ENCODE measurements around the gene BICC1. TPM values are rescaled to one million over a fixed set of nuclear protein-coding genes. Genes with fewer than 3 reads are reported as not detected.

Gene BICC1
- total and polyA plus RNA-seq, 2 of the 13 experiments (the other 11 are each of a cell fraction or from before 2014, with no cell fraction given), result 0.18 to 1.5 TPM

DNA sequence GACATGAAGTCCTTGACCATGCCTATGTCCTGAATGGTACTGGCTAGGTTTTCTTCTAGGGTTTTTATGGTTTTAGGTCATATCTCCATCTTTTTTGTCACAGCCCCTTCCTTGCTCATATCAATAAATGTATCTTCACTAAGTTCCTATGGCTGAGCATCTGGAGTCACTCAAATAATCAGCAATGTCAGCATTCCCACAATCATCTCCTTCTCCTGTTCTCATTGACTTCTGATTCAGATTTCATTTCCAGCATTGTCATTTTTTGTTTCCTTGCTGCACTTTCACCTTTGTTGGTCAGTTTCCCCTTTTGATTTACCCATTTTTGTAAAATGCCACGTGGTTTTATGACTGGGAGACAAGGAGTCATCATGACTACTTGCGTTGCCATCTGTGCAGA is 181.2 kb downstream of the BICC1 start:
- BruUV-seq (replicated peaks), result no TSS peak
- H3K9ac ChIP-seq (ENCODE audit: insufficient read depth, low read depth, low read length), result no peak overlapping the region

GRCh38 chr10:58695022-58695421 is 182.3 kb downstream of the BICC1 start:
- Histone ChIP-seq H3K9ac (ENCODE audit: insufficient read depth, low read depth, low read length) (no peak overlapping the region), H4K20me1 (ENCODE audit: insufficient read depth, low read length) (no peaks in the 10 kb centered on the region), H3K4me3 (replicated peaks in 1 of 3; ENCODE audit: insufficient read depth in 1 of 3, low read depth in 2 of 3, low read length in 3 of 3) (no peak overlapping the region), H3K9me3 (ENCODE audit: low read length) (no peaks in the 10 kb centered on the region), H3K79me2 (ENCODE audit: insufficient read depth, low read length) (no peaks in the 10 kb centered on the region), H3K4me1 (ENCODE audit: insufficient read depth, low read length) (no peaks in the 10 kb centered on the region), H3K4me2 (ENCODE audit: low read depth, low read length) (no peak overlapping the region), H2AFZ (ENCODE audit: low read length) (no peak overlapping the region), H3K36me3 (replicated peaks in 1 of 2; ENCODE audit: control insufficient read depth in 1 of 2, insufficient read depth in 2 of 2, low read length in 2 of 2) (no peaks in the 10 kb centered on the region), H3K27ac (ENCODE audit: extremely low read length, insufficient read depth, low read length) (no peak overlapping the region), H3K27me3 (ENCODE audit: control insufficient read depth in 1 of 2, insufficient read depth in 2 of 2, low read length in 2 of 2) (no peaks in the 10 kb centered on the region)
- no TSS peak for BruUV-seq (replicated peaks)
- ChIA-PET POLR2A (no interaction called here), CTCF (ENCODE audit: low intra/inter-chr PET ratio, low total read pairs) (no interaction called here)
- FAIRE-seq (no peak), ATAC-seq (no peak), DNase-seq (ENCODE audit: low spot score) (no peak)
- intact Hi-C loops (cut with micrococcal nuclease; ENCODE audit: unreplicated experiment), result no loop called here
- TF ChIP-seq ZNF749 (CRISPR knock-in tag; IDR thresholded peaks at IDR 0.05; ENCODE audit: borderline replicate concordance) (no peak), HIVEP1 (CRISPR knock-in tag; IDR thresholded peaks at IDR 0.05) (no peak), SIN3A (IDR thresholded peaks at IDR 0.05; ENCODE audit: borderline replicate concordance, low read depth, low read length) (no peak), NCOA5 (CRISPR knock-in tag; IDR thresholded peaks at IDR 0.05) (no peak), ZBTB25 (CRISPR knock-in tag; IDR thresholded peaks at IDR 0.05) (no peak), THAP11 (CRISPR knock-in tag; IDR thresholded peaks at IDR 0.05) (no peak), WIZ (CRISPR knock-in tag; IDR thresholded peaks at IDR 0.05) (no peak), ZNF839 (CRISPR knock-in tag; IDR thresholded peaks at IDR 0.05; ENCODE audit: borderline replicate concordance) (no peak)
- in situ Hi-C loops (cut with HindIII; ENCODE audit: extremely low pct_ligation_motif_present, low pct_unique_long_range_greater_than_20kb), result no loop called here
- WGBS (ENCODE audit: low lambda C conversion rate), result 67% methylated on average over 5 of the region's 5 CpGs

More for the DNA sequence above, 181.2 kb downstream of the BICC1 start:
- ChIA-PET CTCF (ENCODE audit: low intra/inter-chr PET ratio, low total read pairs) (no interaction called here), POLR2A (no interaction called here)
- no peak overlapping the region for H3K27ac ChIP-seq (ENCODE audit: extremely low read length, insufficient read depth, low read length)
- DNase-seq (ENCODE audit: low spot score), result no peak
- no peak overlapping the region for H2AFZ ChIP-seq (ENCODE audit: low read length)
- H3K79me2 ChIP-seq (ENCODE audit: insufficient read depth, low read length), result no peaks in the 10 kb centered on the region
- no peaks in the 10 kb centered on the region for H3K9me3 ChIP-seq (ENCODE audit: low read length)
- FAIRE-seq, result no peak
- no peak overlapping the region for H3K4me3 ChIP-seq (replicated peaks in 1 of 3; ENCODE audit: insufficient read depth in 1 of 3, low read depth in 2 of 3, low read length in 3 of 3)
- H3K36me3 ChIP-seq (replicated peaks in 1 of 2; ENCODE audit: control insufficient read depth in 1 of 2, insufficient read depth in 2 of 2, low read length in 2 of 2), result no peaks in the 10 kb centered on the region
- WGBS (ENCODE audit: low lambda C conversion rate), result 63% methylated on average over 2 of the region's 2 CpGs
- no peaks in the 10 kb centered on the region for H4K20me1 ChIP-seq (ENCODE audit: insufficient read depth, low read length)
- H3K27me3 ChIP-seq (ENCODE audit: control insufficient read depth in 1 of 2, insufficient read depth in 2 of 2, low read length in 2 of 2), result no peaks in the 10 kb centered on the region
- ATAC-seq, result no peak
- intact Hi-C loops (cut with micrococcal nuclease; ENCODE audit: unreplicated experiment), result no loop called here
- in situ Hi-C loops (cut with HindIII; ENCODE audit: extremely low pct_ligation_motif_present, low pct_unique_long_range_greater_than_20kb), result no loop called here
- TF ChIP-seq, protein P1, sequence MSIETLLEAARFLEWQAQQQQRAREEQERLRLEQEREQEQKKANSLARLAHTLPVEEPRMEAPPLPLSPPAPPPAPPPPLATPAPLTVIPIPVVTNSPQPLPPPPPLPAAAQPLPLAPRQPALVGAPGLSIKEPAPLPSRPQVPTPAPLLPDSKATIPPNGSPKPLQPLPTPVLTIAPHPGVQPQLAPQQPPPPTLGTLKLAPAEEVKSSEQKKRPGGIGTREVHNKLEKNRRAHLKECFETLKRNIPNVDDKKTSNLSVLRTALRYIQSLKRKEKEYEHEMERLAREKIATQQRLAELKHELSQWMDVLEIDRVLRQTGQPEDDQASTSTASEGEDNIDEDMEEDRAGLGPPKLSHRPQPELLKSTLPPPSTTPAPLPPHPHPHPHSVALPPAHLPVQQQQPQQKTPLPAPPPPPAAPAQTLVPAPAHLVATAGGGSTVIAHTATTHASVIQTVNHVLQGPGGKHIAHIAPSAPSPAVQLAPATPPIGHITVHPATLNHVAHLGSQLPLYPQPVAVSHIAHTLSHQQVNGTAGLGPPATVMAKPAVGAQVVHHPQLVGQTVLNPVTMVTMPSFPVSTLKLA (IDR thresholded peaks at IDR 0.05), result peak; percentile 75
- TF ChIP-seq MAFK (conservative IDR thresholded peaks at IDR 0.05 in 1 of 2, IDR thresholded peaks at IDR 0.05 in 1 of 2; ENCODE audit: low read length in 2 of 2) (peak; percentile 53 to 59; a peak in 3 of 4 replicates), ZNF558 (CRISPR knock-in tag; IDR thresholded peaks at IDR 0.05; ENCODE audit: borderline replicate concordance) (no peak)
- no peak overlapping the region for H3K4me2 ChIP-seq (ENCODE audit: low read depth, low read length)
- no peaks in the 10 kb centered on the region for H3K4me1 ChIP-seq (ENCODE audit: insufficient read depth, low read length)
